PFSK-1 (cell line): ENCODE results near the gene SLIT3.

Experiments used
- POLR2AphosphoS5 ChIP-seq: IDR thresholded peaks from 2 replicates; pipeline ENCODE4 v1.6.1; 2012; ENCODE audit warnings: low read depth, mild to moderate bottlenecking, control low read depth, low read length, moderate library complexity
- REST ChIP-seq, 2 experiments: IDR thresholded peaks; 2 replicates each; pipeline versions ENCODE4 v1.6.1 to v1.8.0; 2011 to 2012; ENCODE audit warnings: low read depth in 2 of 2, low read length in 2 of 2, control low read depth in 1 of 2, inconsistent platforms in 1 of 2, mild to moderate bottlenecking in 1 of 2, moderate library complexity in 1 of 2; ENCODE audit not compliant: insufficient read depth in 1 of 2
- TAF1 ChIP-seq: IDR thresholded peaks from 2 replicates; pipeline ENCODE4 v1.6.1; 2012; ENCODE audit warnings: low read length, control low read depth, borderline replicate concordance; ENCODE audit not compliant: insufficient read depth

- TF ChIP-seq TAF1 (no peak), REST (IDR thresholded peaks at IDR 0.05; ENCODE audit: insufficient read depth in 1 of 2, low read depth in 2 of 2, low read length in 2 of 2) (no peak), POLR2AphosphoS5 (no peak)
Observed at GRCh38 chr5:168860081-168860480, 440.9 kb downstream of the SLIT3 start.
